ENCODE results near the gene GTF3C6. TPM values are rescaled to one million over a fixed set of nuclear protein-coding genes. Genes with fewer than 3 reads are reported as not detected.

The GTF3C6 gene, protein sequence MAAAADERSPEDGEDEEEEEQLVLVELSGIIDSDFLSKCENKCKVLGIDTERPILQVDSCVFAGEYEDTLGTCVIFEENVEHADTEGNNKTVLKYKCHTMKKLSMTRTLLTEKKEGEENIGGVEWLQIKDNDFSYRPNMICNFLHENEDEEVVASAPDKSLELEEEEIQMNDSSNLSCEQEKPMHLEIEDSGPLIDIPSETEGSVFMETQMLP
- total RNA-seq: 29.4 and 30.0 TPM in 2 replicates

DNA sequence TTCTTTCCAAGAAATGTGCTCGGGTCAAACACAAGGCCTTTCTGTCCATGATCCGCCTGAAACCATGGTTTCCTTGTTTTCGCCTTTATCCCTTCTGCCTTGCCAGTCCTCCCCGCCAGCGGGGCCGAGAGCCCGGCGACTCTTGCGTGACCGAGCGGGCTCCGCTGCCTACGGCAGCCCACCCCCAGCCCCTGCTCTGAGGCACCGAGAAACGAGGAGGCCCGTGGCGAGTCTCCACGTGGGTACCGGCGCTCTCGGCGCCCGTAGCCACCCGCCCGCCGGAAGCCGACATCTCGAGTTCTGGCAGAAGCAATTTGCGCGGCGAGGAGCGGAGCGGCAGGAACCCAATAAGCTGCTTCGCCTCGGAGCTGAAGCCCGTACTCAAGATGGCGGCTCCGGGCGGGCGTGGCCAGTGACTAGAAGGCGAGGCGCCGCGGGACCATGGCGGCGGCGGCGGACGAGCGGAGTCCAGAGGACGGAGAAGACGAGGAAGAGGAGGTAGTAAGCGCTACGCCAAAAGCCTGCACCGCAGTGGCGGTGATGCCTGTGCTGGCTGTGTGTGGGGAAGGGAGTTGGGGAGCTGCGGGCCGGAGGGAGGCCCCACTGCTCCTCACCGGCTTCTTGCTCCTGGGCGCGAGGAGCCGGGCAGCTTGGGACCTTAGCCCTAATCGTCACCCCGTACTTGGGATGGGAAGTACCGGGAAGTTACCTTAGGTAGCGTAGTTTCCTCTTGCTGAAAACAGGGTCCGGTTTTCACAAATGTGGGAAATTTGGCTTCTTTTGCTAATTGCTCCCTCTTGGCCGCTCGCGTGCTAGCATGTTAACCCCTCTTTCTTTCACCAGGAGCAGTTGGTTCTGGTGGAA is at the start of gene GTF3C6:
TSS of gene GTF3C6 (plus strand) at position 378 of the 864 bp plus-strand sequence. CDS start at position 442, 64 bp downstream.

Other genes with a start within 250 kb of the GTF3C6 start
- gene CDK19, start 143.2 kb upstream of the GTF3C6 start, total RNA-seq: 10.9 and 12.0 TPM in 2 replicates
- gene AMD1, start 83.9 kb upstream of the GTF3C6 start, total RNA-seq: 31.6 and 37.8 TPM in 2 replicates
- gene RPF2, start 23.3 kb downstream of the GTF3C6 start, total RNA-seq: 32.1 and 35.6 TPM in 2 replicates
- not detected in 2 replicates for gene SLC16A10, start 128.8 kb downstream of the GTF3C6 start, total RNA-seq